Ovary (tissue), 1 donor: ENCODE data around the gene PLCB3.

Source experiments
- EP300 ChIP-seq: sonication (generic); formaldehyde crosslinking; IDR thresholded peaks from one replicate; pipeline ENCODE4 v1.6.1; 2017; ENCODE audit warnings: antibody characterized with exemption
- POLR2A ChIP-seq: fragments of 450-650 bp; IDR thresholded peaks from one replicate; pipeline ENCODE4 v1.6.1; 2017; ENCODE audit warnings: antibody characterized with exemption, mild to moderate bottlenecking, moderate library complexity

DNA sequence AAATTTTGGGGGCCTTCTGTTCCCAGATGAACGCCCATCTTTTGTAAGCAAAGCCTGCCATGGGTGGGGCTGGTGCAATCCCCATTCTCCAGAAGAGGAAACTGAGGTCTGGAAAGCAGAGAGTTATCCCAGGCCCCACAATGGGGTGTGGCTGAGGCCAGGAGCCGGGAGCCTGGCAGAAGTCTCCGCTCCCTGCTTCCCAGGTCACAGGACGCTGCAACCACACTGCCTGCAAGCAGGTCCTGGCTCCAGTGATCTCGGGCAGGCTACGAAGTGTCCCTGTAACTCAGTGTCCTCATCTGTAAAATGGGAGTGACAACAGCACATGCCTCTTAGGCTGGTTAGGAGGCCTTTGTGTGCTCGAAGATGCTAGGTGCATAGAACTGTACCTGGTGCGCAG lies 1.7 kb downstream of the PLCB3 start:
- TF ChIP-seq EP300 (no peak), POLR2A (no peak)
